ENCODE measurements around the gene BCL3. TPM values are rescaled to one million over a fixed set of nuclear protein-coding genes. Genes with fewer than 3 reads are reported as not detected.

The BCL3 gene
- total and polyA plus RNA-seq, 10 of the 15 experiments (the other 5 are each of a cell fraction or from before 2014, with no cell fraction given), result 0.55 to 22.7 (median 3.6) TPM

- TF ChIP-seq NKRF (conservative IDR thresholded peaks at IDR 0.05), result no peak
- no peak for TF ChIP-seq TBL1XR1 (IDR thresholded peaks at IDR 0.05; ENCODE audit: low read depth, low read length)
- no peak for TF ChIP-seq KAT2A (conservative IDR thresholded peaks at IDR 0.05; ENCODE audit: control insufficient read depth, low read depth, low read length)
- no peak for TF ChIP-seq FOXM1 (IDR thresholded peaks at IDR 0.05; ENCODE audit: low read depth, low read length)
- TF ChIP-seq MEF2B (IDR thresholded peaks at IDR 0.05; ENCODE audit: partially characterized antibody, poor library complexity, severe bottlenecking), result no peak
- TF ChIP-seq RBBP5 (conservative IDR thresholded peaks at IDR 0.05), result no peak
These were observed 16.9 kb upstream of the BCL3 start (continued) for GRCh38 chr19:44731622-44732021.

GRCh38 chr19:44732235-44733014 lies 16.1 kb upstream of the BCL3 start:
- no peaks in the 10 kb centered on the region for H3K79me2 ChIP-seq (ENCODE audit: control insufficient read depth, insufficient read depth, low read length)
- H3K9me3 ChIP-seq (replicated peaks; ENCODE audit: control insufficient read depth, insufficient read depth, low read length), result no peaks in the 10 kb centered on the region
- H3K36me3 ChIP-seq (ENCODE audit: control insufficient read depth in 2 of 2, insufficient read depth in 2 of 2, low read length in 1 of 2), result no peaks in the 10 kb centered on the region
- CTCF ChIA-PET, result interaction anchor here (0.6 to 16.8 kb wide), 6 partner anchors 8 to 613 kb away, joined by 3 to 513 read pairs (median 6); no protein-coding TSS in a partner anchor
- no peaks in the 10 kb centered on the region for H4K20me1 ChIP-seq (ENCODE audit: control insufficient read depth, insufficient read depth)
- BruUV-seq (replicated peaks), result no TSS peak
- H3K4me3 ChIP-seq, result no peak overlapping the region
- in situ Hi-C loops (cut with MboI) (no loop called here), intact Hi-C loops (cut with micrococcal nuclease; ENCODE audit: unreplicated experiment) (no loop called here)
- H3K4me2 ChIP-seq (ENCODE audit: control insufficient read depth, insufficient read depth), result no peak overlapping the region
- H3K27me3 ChIP-seq (replicated peaks in 1 of 2; ENCODE audit: control insufficient read depth in 2 of 2, insufficient read depth in 2 of 2, low read length in 1 of 2), result no peaks in the 10 kb centered on the region
- POLR2A ChIA-PET, result no interaction called here
- H3K27ac ChIP-seq (ENCODE audit: control insufficient read depth, insufficient read depth), result no peak overlapping the region
- SMC1A ChIA-PET (ENCODE audit: uncharacterized antibody, unreplicated experiment), result interaction anchor here (0.6 to 1.3 kb wide), 5 partner anchors 8 to 51 kb away, joined by 3 to 5 read pairs (median 3); no protein-coding TSS in a partner anchor
- RAD21 ChIA-PET (ENCODE audit: unreplicated experiment), result interaction anchor here (1.0 to 1.5 kb wide), 3 partner anchors 9 to 39 kb away, joined by 4 to 6 read pairs (median 4); no protein-coding TSS in a partner anchor
- peaks cover 17% of the 10 kb centered on the region for H3K4me1 ChIP-seq (ENCODE audit: control insufficient read depth, insufficient read depth, low read length)
- no peak for ATAC-seq
- no peak for FAIRE-seq
- no peak for DNase-seq (ENCODE audit: low read depth, low spot score)
- no peak overlapping the region for H2AFZ ChIP-seq (ENCODE audit: control insufficient read depth, low read depth, low read length)
- WGBS (ENCODE audit: insufficient coverage, insufficient replicate concordance, low lambda C conversion rate, missing lambda C conversion rate), result 74% methylated on average over 11 of the region's 11 CpGs
- H3K9ac ChIP-seq (ENCODE audit: control insufficient read depth, insufficient read depth, low read length), result no peak overlapping the region
- TF ChIP-seq RAD21 (IDR thresholded peaks at IDR 0.05; ENCODE audit: insufficient read depth, low read depth, low read length), result no peak
- TF ChIP-seq USF2 (IDR thresholded peaks at IDR 0.05; ENCODE audit: borderline replicate concordance, low read depth, low read length), result no peak
- no peak for TF ChIP-seq FOS (IDR thresholded peaks at IDR 0.05; ENCODE audit: borderline replicate concordance, extremely low read depth, insufficient read length)
- no peak for TF ChIP-seq YY1 (IDR thresholded peaks at IDR 0.05; ENCODE audit: low read depth, low read length)
- no peak for TF ChIP-seq HDGF (IDR thresholded peaks at IDR 0.05)
- no peak for TF ChIP-seq TCF3 (IDR thresholded peaks at IDR 0.05; ENCODE audit: borderline replicate concordance, insufficient read depth, low read depth, low read length)
- no peak for TF ChIP-seq NBN (IDR thresholded peaks at IDR 0.05)
- no peak for TF ChIP-seq WRNIP1 (IDR thresholded peaks at IDR 0.05; ENCODE audit: borderline replicate concordance, low read depth, low read length)
- no peak for TF ChIP-seq ZNF592 (IDR thresholded peaks at IDR 0.05)
- TF ChIP-seq IKZF1 (conservative IDR thresholded peaks at IDR 0.05), result no peak
